GM12878 (cell line): ENCODE measurements around the gene DOK1. TPM values are rescaled to one million over a fixed set of nuclear protein-coding genes. Genes with fewer than 3 reads are reported as not detected.
A peak's percentile ranks its signal among the peaks of the same experiment; 100 is the strongest.

ENCODE experiments used
- ATAC-seq: fragments of 200-7000 bp; cut with Tn5 transposase; 3 replicates; pipeline ENCODE4 v1.9.1; 2020; ENCODE audit warnings: mild to moderate bottlenecking, moderate library complexity
- BruUV-seq: library from RNA; stranded (reverse); fragments of 400-500 nt; replicated peaks from 2 replicates; lab custom pipeline; 2021; lab: Mats Ljungman, UMichigan
- CTCF ChIA-PET: fragments of 300-600 bp; sonication (Branson Sonifier 250); formaldehyde crosslinking; extraction: SDS; loops from one replicate; lab custom pipeline; 2021; ENCODE audit warnings: inconsistent platforms; lab: Yijun Ruan, JAX
- POLR2A ChIA-PET: fragments of 350-600 bp; formaldehyde crosslinking; extraction: SDS; loops from one replicate; lab custom pipeline; 2021; ENCODE audit warnings: inconsistent platforms; lab: Charles Lee
- RAD21 ChIA-PET: fragments of 300-600 bp; sonication (Branson Sonifier 250); formaldehyde crosslinking; loops from one replicate; lab custom pipeline; 2023; ENCODE audit warnings: antibody characterized with exemption; ENCODE audit not compliant: unreplicated experiment; lab: Charles Lee
- SMC1A ChIA-PET: fragments of 300-600 bp; sonication (Branson Sonifier 250); formaldehyde crosslinking; loops from one replicate; lab custom pipeline; 2023; ENCODE audit not compliant: unreplicated experiment, uncharacterized antibody; lab: Charles Lee
- DNase-seq: peaks from one replicate; pipeline ENCODE4 v3.0.0-alpha.2; 2011; ENCODE audit warnings: low read depth, low spot score
- FAIRE-seq: peaks from 3 replicates; lab custom pipeline; 2011; peaks lifted over from hg19 to GRCh38; lab: Jason Lieb, UNC
- H2AFZ ChIP-seq: 2 replicates; pipeline ENCODE4 v1.6.0; 2011; ENCODE audit warnings: low read depth, low read length, control low read depth; ENCODE audit not compliant: control insufficient read depth
- H3K27ac ChIP-seq: 2 replicates; pipeline ENCODE4 v1.5.1; 2011; ENCODE audit warnings: control low read depth; ENCODE audit not compliant: control insufficient read depth, insufficient read depth
- H3K27me3 ChIP-seq, 2 experiments: replicated peaks in 1 of 2; 2 replicates each; pipeline versions ENCODE4 v1.6.0 to v1.6.1; 2011; ENCODE audit warnings: low read length in 1 of 2; ENCODE audit not compliant: control insufficient read depth in 2 of 2, insufficient read depth in 2 of 2
- H3K36me3 ChIP-seq, 2 experiments: 2 replicates each; pipeline ENCODE4 v1.5.1; 2011; ENCODE audit warnings: low read length in 1 of 2; ENCODE audit not compliant: control insufficient read depth in 2 of 2, insufficient read depth in 2 of 2
- H3K4me1 ChIP-seq: 2 replicates; pipeline ENCODE4 v1.6.1; 2011; ENCODE audit warnings: mild to moderate bottlenecking, low read length, moderate library complexity, mixed read lengths; ENCODE audit not compliant: control insufficient read depth, insufficient read depth
- H3K4me2 ChIP-seq: 2 replicates; pipeline ENCODE4 v1.6.0; 2011; ENCODE audit warnings: control low read depth; ENCODE audit not compliant: control insufficient read depth, insufficient read depth
- H3K4me3 ChIP-seq: fragments of 200-600 bp; sonication (generic); 2 replicates; pipeline ENCODE4 v1.5.1; 2016
- H3K79me2 ChIP-seq: 2 replicates; pipeline ENCODE4 v1.6.0; 2011; ENCODE audit warnings: low read length; ENCODE audit not compliant: control insufficient read depth, insufficient read depth
- H3K9ac ChIP-seq: 2 replicates; pipeline ENCODE4 v1.8.0; 2011; ENCODE audit warnings: low read length, control low read depth, mixed read lengths; ENCODE audit not compliant: control insufficient read depth, insufficient read depth
- H3K9me3 ChIP-seq: replicated peaks from 3 replicates; pipeline ENCODE4 v1.5.1; 2011; ENCODE audit warnings: mild to moderate bottlenecking, low read length; ENCODE audit not compliant: control insufficient read depth, insufficient read depth
- H4K20me1 ChIP-seq: 2 replicates; pipeline ENCODE4 v1.6.0; 2011; ENCODE audit not compliant: control insufficient read depth, insufficient read depth
- DPF2 ChIP-seq: fragments of 450-650 bp; IDR thresholded peaks from 2 replicates; pipeline ENCODE4 v1.6.1; 2017; ENCODE audit warnings: mild to moderate bottlenecking
- EP300 ChIP-seq, 2 experiments: fragments of 150-350 bp in 1 of 2; IDR thresholded peaks; 2 replicates each; pipeline ENCODE4 v1.6.1; 2011 to 2012; ENCODE audit warnings: low read depth in 2 of 2, low read length in 2 of 2, borderline replicate concordance in 1 of 2, improper control_type of control experiment in 1 of 2, inconsistent platforms in 1 of 2; ENCODE audit not compliant: control insufficient read depth in 1 of 2
- FOXM1 ChIP-seq: IDR thresholded peaks from 2 replicates; pipeline ENCODE4 v1.6.1; 2012; ENCODE audit warnings: low read depth, mild to moderate bottlenecking, inconsistent platforms, low read length, moderate library complexity
- IKZF1 ChIP-seq: fragments of 450-650 bp; conservative IDR thresholded peaks from 2 replicates; pipeline ENCODE4 v1.6.1; 2017; ENCODE audit warnings: antibody characterized with exemption, mild to moderate bottlenecking
- PAX5 ChIP-seq: IDR thresholded peaks from 2 replicates; pipeline ENCODE4 v1.6.1; 2011; ENCODE audit warnings: low read depth, low read length, borderline replicate concordance
- ZNF24 ChIP-seq: fragments of 450-650 bp; IDR thresholded peaks from 2 replicates; pipeline ENCODE4 v1.6.1; 2017; ENCODE audit warnings: antibody characterized with exemption, mild to moderate bottlenecking
- WGBS: methylation state at CpG from one replicate; pipeline ENCODE4 v1.1.6; 2016; ENCODE audit warnings: low lambda C conversion rate; ENCODE audit not compliant: insufficient replicate concordance, insufficient coverage; ENCODE audit errors: missing lambda C conversion rate; 5-methylcytosine and 5-hydroxymethylcytosine counted together
- in situ Hi-C: fragments of 300-500 bp; cut with MboI; formaldehyde crosslinking; loops from 9 replicates; pipeline ENCODE4 v1.14.3; 2018; ENCODE audit warnings: mixed read lengths
- intact Hi-C: fragments of 100-400 bp; cut with micrococcal nuclease; formaldehyde crosslinking; loops from one replicate; pipeline ENCODE4 v1.14.2; 2022; ENCODE audit not compliant: unreplicated experiment
- polyA plus RNA-seq, 11 experiments: library from polyadenylated mRNA; depleted of rRNA in 4 of 11; unstranded in 6 of 11; stranded (reverse) in 5 of 11; fragments of >200 nt; fragmentation: Nextera tagmentation in 4 of 11; fragmentation: Illumina TruSeq in 1 of 11; extraction: Ambion mirVana in 4 of 11; extraction: Trizol in 1 of 11; gene quantifications; 1 replicate in 1 of 11; 2 replicates in 10 of 11; pipeline versions ENCODE4 v1.2.1 to v1.2.3, GENCODE V29; 2011 to 2016; ENCODE audit warnings: inconsistent platforms in 2 of 11, missing spikeins in 2 of 11, low read depth in 1 of 11
- total RNA-seq, 4 experiments: library from RNA; depleted of rRNA in 3 of 4; stranded (reverse); fragments of >200 nt in 3 of 4; fragmentation: Illumina TruSeq in 1 of 4; extraction: Trizol in 1 of 4; gene quantifications; 2 replicates each; pipeline versions ENCODE4 v1.2.1 to v1.2.3, GENCODE V29; 2013 to 2021
- TF ChIP-seq, protein P1 (sequence below): fragments of 450-650 bp; IDR thresholded peaks from 2 replicates; pipeline ENCODE4 v1.6.1; 2016; ENCODE audit warnings: mild to moderate bottlenecking

DOK1 gene
- total and polyA plus RNA-seq, 10 of the 15 experiments (the other 5 are each of a cell fraction or from before 2014, with no cell fraction given), result 1.4 to 104 (median 59.7) TPM

DNA sequence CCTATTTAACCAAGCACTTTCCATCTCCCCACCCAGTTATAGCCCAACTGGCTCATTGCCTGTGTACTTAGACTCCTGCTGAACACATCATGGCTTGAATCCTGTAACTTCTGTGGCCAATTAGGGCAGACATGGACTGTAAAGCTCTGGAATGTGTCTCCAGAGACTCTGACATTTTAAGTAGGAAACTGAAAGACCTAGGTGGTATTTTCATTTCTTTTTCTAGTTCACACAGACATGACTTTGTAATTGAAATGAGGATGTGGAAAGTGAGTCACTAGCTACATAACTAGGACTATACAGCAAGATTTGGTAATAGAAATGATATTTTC is 12.2 kb downstream of the DOK1 start (continued):
- TF ChIP-seq DPF2, result 0 out of 2 replicates have a peak, but pooled peaks have one; percentile 15
- no peak for TF ChIP-seq PAX5
- peak; percentile 77 for TF ChIP-seq IKZF1
- TF ChIP-seq ZNF24, result no peak
- peak; percentile 38 to 63; a peak in 3 of 4 replicates for TF ChIP-seq EP300 (IDR thresholded peaks at IDR 0.05; ENCODE audit: borderline replicate concordance in 1 of 2, control insufficient read depth in 1 of 2, low read depth in 2 of 2, low read length in 2 of 2)

DNA sequence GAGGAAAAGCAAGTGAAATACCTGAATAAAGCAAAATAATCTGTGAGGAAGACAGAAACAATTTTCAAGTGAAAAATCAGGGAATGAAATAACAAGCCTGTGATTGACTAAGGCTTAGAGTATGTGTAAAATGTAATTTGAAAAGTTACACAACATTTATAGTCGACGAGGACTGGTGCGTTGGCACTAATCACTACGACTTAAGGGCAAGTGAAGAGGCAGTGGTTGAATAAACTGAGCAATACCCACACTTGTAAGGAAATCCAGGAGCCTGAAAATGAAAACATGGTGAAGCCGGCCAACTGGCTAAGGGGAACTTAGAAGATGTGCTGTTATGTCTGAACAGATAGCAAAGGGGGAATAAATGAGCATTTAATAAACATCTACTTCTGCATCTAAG is 13.4 kb downstream of the DOK1 start:
- POLR2A ChIA-PET, result interaction anchor here (1.4 to 25.0 kb wide), 7 partner anchors 9 to 74 kb away, joined by 3 to 441 read pairs (median 14); partner anchors contain the start of genes DOK1 and LOXL3
- H3K9ac ChIP-seq, result no peak overlapping the region
- no peak for TF ChIP-seq FOXM1
- TF ChIP-seq, protein P1, sequence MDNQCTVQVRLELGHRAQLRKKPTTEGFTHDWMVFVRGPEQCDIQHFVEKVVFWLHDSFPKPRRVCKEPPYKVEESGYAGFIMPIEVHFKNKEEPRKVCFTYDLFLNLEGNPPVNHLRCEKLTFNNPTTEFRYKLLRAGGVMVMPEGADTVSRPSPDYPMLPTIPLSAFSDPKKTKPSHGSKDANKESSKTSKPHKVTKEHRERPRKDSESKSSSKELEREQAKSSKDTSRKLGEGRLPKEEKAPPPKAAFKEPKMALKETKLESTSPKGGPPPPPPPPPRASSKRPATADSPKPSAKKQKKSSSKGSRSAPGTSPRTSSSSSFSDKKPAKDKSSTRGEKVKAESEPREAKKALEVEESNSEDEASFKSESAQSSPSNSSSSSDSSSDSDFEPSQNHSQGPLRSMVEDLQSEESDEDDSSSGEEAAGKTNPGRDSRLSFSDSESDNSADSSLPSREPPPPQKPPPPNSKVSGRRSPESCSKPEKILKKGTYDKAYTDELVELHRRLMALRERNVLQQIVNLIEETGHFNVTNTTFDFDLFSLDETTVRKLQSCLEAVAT, result 0 out of 2 replicates have a peak, but pooled peaks have one; percentile 23
- TF ChIP-seq, all 136 proteins: peak for 1
- Histone ChIP-seq H3K4me2 (no peak overlapping the region), H3K79me2 (no peaks in the 10 kb centered on the region), H4K20me1 (no peaks in the 10 kb centered on the region), H3K27ac (peak overlapping the region; percentile 77; the same call in 1 of the 2 replicates), H3K9me3 (no peaks in the 10 kb centered on the region), H3K4me1 (peaks cover 63% of the 10 kb centered on the region), H2AFZ (no peak overlapping the region), H3K4me3 (no peak overlapping the region), H3K36me3 (no peaks in the 10 kb centered on the region), H3K27me3 (no peaks in the 10 kb centered on the region)
- 97% methylated on average over 5 of the region's 5 CpGs for WGBS
- no peak for DNase-seq
- no peak for FAIRE-seq
- CTCF ChIA-PET, result interaction anchor here (0.6 to 17.4 kb wide), 12 partner anchors 8 to 85 kb away, joined by 3 to 281 read pairs (median 6); partner anchors contain the start of genes CCDC142, PCGF1 and TTC31
- ATAC-seq, result no peak
- no TSS peak for BruUV-seq
- in situ Hi-C loops, result no loop called here
- RAD21 ChIA-PET, result interaction anchor here (0.8 to 7.5 kb wide), 10 partner anchors 9 to 111 kb away, joined by 3 to 94 read pairs (median 8); partner anchors contain the start of genes AUP1, HTRA2, LOXL3 and WBP1
- intact Hi-C loops, result no loop called here
- SMC1A ChIA-PET, result interaction anchor here (1.0 to 16.6 kb wide), 13 partner anchors 9 to 85 kb away, joined by 3 to 371 read pairs (median 9); partner anchors contain the start of genes CCDC142, LOXL3 and TTC31
